ENCODE results near the gene ABI3BP. TPM values are rescaled to one million over a fixed set of nuclear protein-coding genes. Genes with fewer than 3 reads are reported as not detected.

The ABI3BP gene, protein sequence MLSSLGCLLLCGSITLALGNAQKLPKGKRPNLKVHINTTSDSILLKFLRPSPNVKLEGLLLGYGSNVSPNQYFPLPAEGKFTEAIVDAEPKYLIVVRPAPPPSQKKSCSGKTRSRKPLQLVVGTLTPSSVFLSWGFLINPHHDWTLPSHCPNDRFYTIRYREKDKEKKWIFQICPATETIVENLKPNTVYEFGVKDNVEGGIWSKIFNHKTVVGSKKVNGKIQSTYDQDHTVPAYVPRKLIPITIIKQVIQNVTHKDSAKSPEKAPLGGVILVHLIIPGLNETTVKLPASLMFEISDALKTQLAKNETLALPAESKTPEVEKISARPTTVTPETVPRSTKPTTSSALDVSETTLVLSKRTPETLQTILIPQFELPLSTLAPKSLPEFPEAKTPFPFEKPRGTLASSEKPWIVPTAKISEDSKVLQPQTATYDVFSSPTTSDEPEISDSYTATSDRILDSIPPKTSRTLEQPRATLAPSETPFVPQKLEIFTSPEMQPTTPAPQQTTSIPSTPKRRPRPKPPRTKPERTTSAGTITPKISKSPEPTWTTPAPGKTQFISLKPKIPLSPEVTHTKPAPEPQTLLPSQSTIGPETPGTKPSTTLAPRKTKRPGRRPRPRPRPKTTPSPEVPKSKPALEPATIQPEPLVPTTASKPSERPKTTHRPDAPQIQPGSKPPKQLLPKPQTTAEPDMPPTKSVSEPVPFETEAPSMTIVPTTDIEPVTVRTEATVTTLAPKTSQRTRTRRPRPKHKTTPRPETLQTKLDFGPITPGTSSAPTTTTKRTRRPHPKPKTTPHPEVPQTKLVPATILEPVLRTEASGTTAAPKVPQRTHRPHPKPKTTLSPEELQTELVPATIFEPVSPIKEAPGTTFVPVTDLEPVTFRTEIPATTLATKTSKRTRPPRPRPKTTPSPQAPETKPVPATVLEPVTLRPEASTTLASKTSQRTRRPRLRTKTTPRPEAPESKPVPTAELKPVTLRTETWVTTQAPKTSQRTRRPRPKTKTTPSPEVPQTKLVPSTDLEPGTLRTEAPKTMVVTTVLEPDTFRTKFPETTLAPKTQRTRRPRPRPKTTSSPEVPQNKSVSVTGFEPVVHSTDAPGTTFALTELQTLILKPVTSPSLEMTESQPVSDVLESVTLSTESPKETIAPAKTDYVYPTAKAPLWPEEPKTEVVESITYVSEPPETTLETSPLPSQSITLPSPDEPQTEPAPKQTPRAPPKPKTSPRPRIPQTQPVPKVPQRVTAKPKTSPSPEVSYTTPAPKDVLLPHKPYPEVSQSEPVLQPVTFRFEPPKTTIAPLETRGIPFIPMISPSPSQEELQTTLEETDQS (N-terminal part only)
- total RNA-seq (not detected), total RNA-seq (0 reads per million in 2 donors)

DNA sequence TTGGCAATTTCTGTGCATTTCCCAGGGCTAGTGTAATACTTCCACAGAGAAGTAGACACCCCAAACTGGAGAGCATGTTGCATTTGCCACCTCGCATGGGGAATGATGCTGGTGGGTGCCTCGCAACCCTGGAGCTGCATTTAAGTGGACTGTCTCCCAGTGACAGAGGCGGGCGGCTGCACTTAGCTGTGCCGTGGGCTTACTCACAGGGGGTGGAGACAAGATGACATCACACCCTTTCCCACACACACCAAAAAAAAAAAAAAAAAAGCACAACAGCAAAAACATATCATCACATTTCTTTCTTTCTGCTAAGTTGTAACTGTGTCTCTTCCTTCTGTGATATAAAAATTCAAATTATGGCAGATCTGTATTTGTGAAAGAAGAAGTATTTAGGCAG, at the start of gene ABI3BP:
Gene ABI3BP, minus strand, starts transcription at position 113 of the 400 bp plus-strand sequence. Its CDS starts 37 bp downstream, at position 76.
- H3K4me3 Mint-ChIP-seq: no peak within 1 kb of the TSS
- H3K27ac Mint-ChIP-seq: no peak within 1 kb of the TSS
- H3K9me3 ChIP-seq (ENCODE audit: control insufficient read depth, low read length, poor library complexity, severe bottlenecking): no peaks in the 10 kb centered on the region
- H3K4me1 Mint-ChIP-seq: no peaks in the 10 kb centered on the region
- DNase-seq (no peak), ATAC-seq (no peak)
- no peaks in the 10 kb centered on the region for H3K36me3 Mint-ChIP-seq (ENCODE audit: low read depth)
- peaks cover 20% of the 10 kb centered on the region for H3K27me3 Mint-ChIP-seq

DNA sequence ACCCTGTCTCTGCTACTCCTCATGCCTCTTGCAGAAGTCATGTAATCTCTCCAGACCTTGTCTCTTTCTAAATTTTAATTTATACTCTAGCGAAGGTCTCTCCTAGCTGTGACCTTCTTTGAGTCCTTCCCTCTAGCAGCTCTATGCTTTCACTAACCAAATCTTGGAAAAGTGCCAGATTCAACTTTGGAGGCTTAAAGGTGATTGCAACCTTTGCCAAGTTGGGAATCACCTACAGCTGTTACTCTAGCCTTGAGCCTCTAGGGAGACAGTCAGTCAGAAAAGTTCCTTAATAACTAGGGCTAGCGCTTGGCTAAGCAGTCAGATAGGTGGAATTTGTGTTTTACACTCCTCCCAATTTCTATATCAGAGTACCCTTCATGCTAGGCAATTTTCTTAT, 46.1 kb upstream of the ABI3BP start:
- Mint-ChIP-seq H3K4me3 (no peak overlapping the region), H3K4me1 (no peaks in the 10 kb centered on the region), H3K36me3 (ENCODE audit: low read depth) (no peaks in the 10 kb centered on the region), H3K27me3 (peaks cover 18% of the 10 kb centered on the region), H3K27ac (no peak overlapping the region)
- no peak for ATAC-seq
- no peaks in the 10 kb centered on the region for H3K9me3 ChIP-seq (ENCODE audit: control insufficient read depth, low read length, poor library complexity, severe bottlenecking)
- no peak for DNase-seq

DNA sequence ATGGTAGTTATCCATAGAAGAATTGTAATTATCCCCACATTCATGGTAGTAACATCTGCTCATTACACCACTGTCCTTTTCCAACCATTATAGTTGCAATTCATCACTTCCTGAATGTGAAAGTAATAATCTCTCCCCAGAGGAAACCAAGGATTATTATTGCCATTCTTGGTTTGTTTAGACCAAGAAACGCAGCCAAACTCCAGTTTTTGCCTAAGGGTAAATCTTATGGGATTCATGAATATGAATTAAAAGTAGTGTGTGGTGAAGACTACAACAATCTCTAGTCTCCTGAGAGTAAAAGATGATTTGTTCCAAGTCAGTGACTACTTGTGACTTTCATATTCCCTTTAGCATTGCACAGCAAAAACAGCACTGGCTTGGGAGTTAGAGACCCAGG, 45.7 kb upstream of the ABI3BP start:
- DNase-seq (no peak), ATAC-seq (no peak)
- no peak overlapping the region for H3K4me3 Mint-ChIP-seq
- H3K27ac Mint-ChIP-seq: no peak overlapping the region
- H3K27me3 Mint-ChIP-seq: peaks cover 22% of the 10 kb centered on the region
- no peaks in the 10 kb centered on the region for H3K36me3 Mint-ChIP-seq (ENCODE audit: low read depth)
- no peaks in the 10 kb centered on the region for H3K9me3 ChIP-seq (ENCODE audit: control insufficient read depth, low read length, poor library complexity, severe bottlenecking)
- no peaks in the 10 kb centered on the region for H3K4me1 Mint-ChIP-seq

- Mint-ChIP-seq H3K27me3 (peaks cover 27% of the 10 kb centered on the region), H3K4me1 (no peaks in the 10 kb centered on the region), H3K27ac (no peak overlapping the region), H3K4me3 (no peak overlapping the region), H3K36me3 (ENCODE audit: low read depth) (no peaks in the 10 kb centered on the region)
- no peaks in the 10 kb centered on the region for H3K9me3 ChIP-seq (ENCODE audit: control insufficient read depth, low read length, poor library complexity, severe bottlenecking)
- ATAC-seq (no peak), DNase-seq (no peak)
These were observed 45.2 kb upstream of the ABI3BP start for GRCh38 chr3:101038393-101038792.

DNA sequence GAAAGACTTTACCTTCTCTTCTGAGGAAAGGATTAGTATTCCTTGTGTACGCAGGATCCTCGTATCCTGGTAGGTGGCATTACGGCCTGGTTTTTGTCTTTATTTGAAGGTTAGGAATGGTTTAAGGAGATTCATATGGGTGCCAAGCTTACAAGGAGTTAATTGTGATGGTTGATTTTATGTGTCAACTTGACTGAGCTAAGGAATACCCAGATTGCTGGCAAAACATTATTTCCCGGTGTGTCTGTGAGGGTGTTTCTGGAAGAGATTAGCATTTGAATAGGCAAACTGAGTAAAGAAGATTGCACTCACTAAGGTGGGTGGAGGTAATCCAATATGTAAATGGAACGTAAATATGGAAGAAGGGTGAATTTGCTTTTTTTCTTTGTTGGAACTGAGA, 44.4 kb upstream of the ABI3BP start:
- H3K36me3 Mint-ChIP-seq (ENCODE audit: low read depth): no peaks in the 10 kb centered on the region
- no peak overlapping the region for H3K27ac Mint-ChIP-seq
- H3K27me3 Mint-ChIP-seq: peaks cover 31% of the 10 kb centered on the region
- H3K4me1 Mint-ChIP-seq: no peaks in the 10 kb centered on the region
- DNase-seq (no peak), ATAC-seq (no peak)
- no peaks in the 10 kb centered on the region for H3K9me3 ChIP-seq (ENCODE audit: control insufficient read depth, low read length, poor library complexity, severe bottlenecking)
- H3K4me3 Mint-ChIP-seq: no peak overlapping the region

DNA sequence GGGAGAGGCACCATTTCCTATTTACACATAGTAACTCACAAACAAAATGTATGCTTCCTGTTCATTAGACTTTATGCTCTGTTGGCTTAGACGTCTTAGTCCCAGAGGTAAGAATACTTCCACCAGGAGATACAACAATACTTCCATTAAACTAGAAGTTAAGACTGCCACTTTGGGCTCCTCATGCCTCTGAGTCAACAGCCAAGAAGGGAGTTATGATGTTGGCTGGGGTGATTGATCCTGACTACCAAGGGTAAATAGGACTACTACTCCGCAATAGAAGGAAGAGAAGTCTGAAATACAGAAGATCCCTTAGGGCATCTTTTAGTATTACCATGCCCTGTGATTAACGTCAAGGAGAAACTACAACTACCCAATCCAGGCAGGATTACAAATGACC, 43.5 kb upstream of the ABI3BP start:
- no peaks in the 10 kb centered on the region for H3K9me3 ChIP-seq (ENCODE audit: control insufficient read depth, low read length, poor library complexity, severe bottlenecking)
- ATAC-seq: no peak
- no peaks in the 10 kb centered on the region for H3K4me1 Mint-ChIP-seq
- H3K27me3 Mint-ChIP-seq: peaks cover 31% of the 10 kb centered on the region
- H3K27ac Mint-ChIP-seq: no peak overlapping the region
- no peak overlapping the region for H3K4me3 Mint-ChIP-seq
- DNase-seq: no peak
- H3K36me3 Mint-ChIP-seq (ENCODE audit: low read depth): no peaks in the 10 kb centered on the region

GRCh38 chr3:101036213-101036618, 43.0 kb upstream of the ABI3BP start:
- H3K9me3 ChIP-seq (ENCODE audit: control insufficient read depth, low read length, poor library complexity, severe bottlenecking): no peaks in the 10 kb centered on the region
- H3K4me3 Mint-ChIP-seq: no peak overlapping the region
- no peak overlapping the region for H3K27ac Mint-ChIP-seq
- no peaks in the 10 kb centered on the region for H3K4me1 Mint-ChIP-seq
- ATAC-seq: no peak
- H3K27me3 Mint-ChIP-seq: peaks cover 31% of the 10 kb centered on the region
- DNase-seq: no peak
- no peaks in the 10 kb centered on the region for H3K36me3 Mint-ChIP-seq (ENCODE audit: low read depth)

DNA sequence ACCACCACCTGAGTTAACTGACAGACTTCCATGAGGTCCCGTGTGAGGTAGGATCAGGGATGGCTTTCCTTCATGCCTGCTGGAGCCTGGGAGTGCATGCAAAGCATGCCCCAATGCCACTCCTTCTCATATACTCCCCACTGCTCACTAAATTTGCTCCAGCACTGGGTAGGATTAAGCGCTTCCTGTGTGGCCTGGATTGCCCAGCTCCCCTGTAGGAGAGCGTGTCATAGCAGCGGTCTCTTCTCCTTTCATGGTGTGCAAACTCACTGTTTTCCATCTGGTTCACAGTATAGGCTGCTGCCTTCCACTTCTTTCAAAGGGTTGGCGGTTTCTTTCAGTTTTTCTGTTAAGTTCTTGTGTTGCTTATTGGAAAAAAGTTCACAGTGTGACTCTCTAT, 34.1 kb upstream of the ABI3BP start:
- H3K9me3 ChIP-seq (ENCODE audit: control insufficient read depth, low read length, poor library complexity, severe bottlenecking): no peaks in the 10 kb centered on the region
- no peak for ATAC-seq
- H3K4me3 Mint-ChIP-seq: no peak overlapping the region
- H3K4me1 Mint-ChIP-seq: no peaks in the 10 kb centered on the region
- H3K36me3 Mint-ChIP-seq (ENCODE audit: low read depth): no peaks in the 10 kb centered on the region
- no peak for DNase-seq
- no peak overlapping the region for H3K27ac Mint-ChIP-seq
- H3K27me3 Mint-ChIP-seq: no peaks in the 10 kb centered on the region

DNA sequence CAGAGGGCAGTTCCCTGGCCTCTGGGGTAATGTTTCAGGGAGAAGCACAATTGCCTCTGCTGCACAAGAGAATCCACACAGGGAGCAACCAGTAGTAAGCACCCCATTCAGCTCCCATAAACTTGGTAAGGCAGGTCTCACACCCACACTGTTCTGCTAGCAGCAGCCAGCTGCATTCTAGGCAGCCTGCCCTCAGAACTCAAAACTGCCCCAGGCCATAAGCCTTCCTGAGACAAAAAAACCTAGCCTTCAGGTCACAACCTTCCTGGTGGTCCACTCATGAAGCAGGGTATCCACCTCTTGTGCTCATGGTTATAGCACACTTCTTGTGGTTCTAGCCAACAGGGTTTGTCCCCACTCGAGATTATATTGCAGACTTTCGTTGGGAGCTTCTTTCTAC, 33.7 kb upstream of the ABI3BP start:
- Mint-ChIP-seq H3K4me1 (no peaks in the 10 kb centered on the region), H3K36me3 (ENCODE audit: low read depth) (no peaks in the 10 kb centered on the region), H3K4me3 (no peak overlapping the region), H3K27me3 (no peaks in the 10 kb centered on the region), H3K27ac (no peak overlapping the region)
- DNase-seq (no peak), ATAC-seq (no peak)
- H3K9me3 ChIP-seq (ENCODE audit: control insufficient read depth, low read length, poor library complexity, severe bottlenecking): no peaks in the 10 kb centered on the region

DNA sequence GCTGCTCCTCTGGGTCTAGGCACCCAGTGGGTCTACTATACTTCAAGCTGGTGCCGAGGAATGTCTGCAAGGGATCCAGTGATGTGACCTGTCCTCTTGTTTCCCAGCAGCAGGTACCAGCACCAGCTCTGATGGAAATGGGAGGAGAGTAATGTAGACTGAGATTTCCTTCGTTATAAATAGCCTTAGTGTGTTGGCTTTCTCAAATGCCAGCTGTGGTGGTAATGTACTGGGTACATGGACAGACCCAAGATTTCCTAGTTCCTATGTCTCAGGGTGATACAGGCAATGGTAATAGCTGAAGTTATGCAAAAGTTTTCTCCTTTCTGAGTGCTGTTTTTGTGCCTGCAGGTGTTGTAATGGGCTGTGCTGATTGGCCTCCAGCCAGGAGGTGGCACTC, 33.0 kb upstream of the ABI3BP start:
- Mint-ChIP-seq H3K27ac (no peak overlapping the region), H3K4me3 (no peak overlapping the region), H3K4me1 (no peaks in the 10 kb centered on the region), H3K36me3 (ENCODE audit: low read depth) (no peaks in the 10 kb centered on the region), H3K27me3 (no peaks in the 10 kb centered on the region)
- no peak for DNase-seq
- no peaks in the 10 kb centered on the region for H3K9me3 ChIP-seq (ENCODE audit: control insufficient read depth, low read length, poor library complexity, severe bottlenecking)
- no peak for ATAC-seq

DNA sequence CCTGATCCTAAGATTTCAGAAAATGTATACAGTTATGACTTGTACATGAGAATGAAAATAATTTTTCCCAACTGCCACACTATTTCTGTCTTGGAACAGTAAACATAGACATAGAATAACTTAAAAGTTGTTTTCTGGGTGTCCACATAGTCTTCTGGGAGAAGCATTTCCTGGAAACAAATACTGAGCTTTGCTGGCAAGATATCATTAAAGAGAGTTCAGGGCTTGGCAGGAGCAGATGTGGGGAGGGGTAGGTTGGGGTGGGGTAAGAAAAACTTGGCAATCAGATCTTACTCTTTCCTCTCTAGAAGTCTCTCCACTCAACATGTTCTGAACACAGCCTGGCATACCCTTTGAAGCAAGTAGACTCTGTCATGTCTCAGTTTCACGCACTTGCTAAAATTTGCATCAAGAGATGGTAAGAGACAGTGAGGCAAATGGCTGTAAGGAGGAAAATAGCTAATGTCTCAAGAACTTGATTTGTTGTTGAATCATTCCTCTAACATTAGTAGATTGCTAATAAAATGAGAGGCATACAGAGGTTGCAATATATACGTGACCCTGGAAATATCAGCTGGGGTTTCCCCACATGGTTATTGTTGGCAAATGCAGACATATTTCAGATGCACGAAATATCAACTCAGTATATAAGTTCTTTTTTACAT, 27.3 kb upstream of the ABI3BP start:
- DNase-seq (no peak), ATAC-seq (no peak)
- H3K27ac Mint-ChIP-seq: no peak overlapping the region
- H3K36me3 Mint-ChIP-seq (ENCODE audit: low read depth): no peaks in the 10 kb centered on the region
- no peaks in the 10 kb centered on the region for H3K4me1 Mint-ChIP-seq
- peaks cover 6% of the 10 kb centered on the region for H3K27me3 Mint-ChIP-seq
- H3K4me3 Mint-ChIP-seq: no peak overlapping the region
- no peaks in the 10 kb centered on the region for H3K9me3 ChIP-seq (ENCODE audit: control insufficient read depth, low read length, poor library complexity, severe bottlenecking)

DNA sequence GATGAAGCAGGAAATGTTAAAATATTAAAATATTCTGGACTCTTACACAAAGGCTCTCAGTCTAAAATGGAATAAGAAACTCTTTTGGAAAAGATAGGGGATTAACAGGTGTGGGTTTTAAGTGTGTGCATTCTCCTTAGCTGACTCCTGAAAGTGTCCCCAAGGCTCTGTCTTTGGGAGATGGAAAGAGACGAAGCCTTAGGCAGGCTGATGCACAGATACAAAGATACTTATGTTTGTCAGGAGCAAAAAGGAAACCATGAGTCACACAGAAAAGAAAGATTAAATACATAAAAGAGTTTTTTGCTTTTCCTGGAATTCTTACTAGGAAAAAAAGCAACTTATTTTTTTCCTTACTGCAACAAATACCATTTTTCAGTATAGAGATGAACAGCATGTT, 23.8 kb upstream of the ABI3BP start:
- H3K4me1 Mint-ChIP-seq: no peaks in the 10 kb centered on the region
- H3K9me3 ChIP-seq (ENCODE audit: control insufficient read depth, low read length, poor library complexity, severe bottlenecking): no peaks in the 10 kb centered on the region
- H3K4me3 Mint-ChIP-seq: no peak overlapping the region
- no peak for ATAC-seq
- H3K27me3 Mint-ChIP-seq: peaks cover 6% of the 10 kb centered on the region
- H3K27ac Mint-ChIP-seq: no peak overlapping the region
- no peaks in the 10 kb centered on the region for H3K36me3 Mint-ChIP-seq (ENCODE audit: low read depth)
- no peak for DNase-seq

Data from T-helper 17 cell (primary cell).